Loucy (cell line): ENCODE measurements around the gene BBOF1.

Experiments used
- H2AFZ ChIP-seq: fragments of 200-600 bp; sonication (generic); 2 replicates; pipeline ENCODE4 v1.6.0; 2016; ENCODE audit warnings: antibody characterized with exemption, mild to moderate bottlenecking, low read length, moderate library complexity
- H3F3A ChIP-seq: fragments of 200-600 bp; 2 replicates; pipeline ENCODE4 v1.6.0; 2016; ENCODE audit warnings: antibody characterized with exemption, low read depth, mild to moderate bottlenecking
- H3K27me3 ChIP-seq: fragments of 200-600 bp; sonication (generic); 2 replicates; pipeline ENCODE4 v1.6.1; 2014; ENCODE audit warnings: low read length, mild to moderate bottlenecking; ENCODE audit not compliant: insufficient read depth, poor library complexity, severe bottlenecking
- H3K36me3 ChIP-seq: fragments of 200-600 bp; sonication (generic); 2 replicates; pipeline ENCODE4 v1.6.1; 2016; ENCODE audit warnings: low read length; ENCODE audit not compliant: insufficient read depth
- H3K4me1 ChIP-seq: fragments of 200-600 bp; sonication (generic); 2 replicates; pipeline ENCODE4 v1.5.1; 2014; ENCODE audit warnings: low read length, mild to moderate bottlenecking; ENCODE audit not compliant: insufficient read depth, poor library complexity, severe bottlenecking
- H3K4me2 ChIP-seq: fragments of 200-600 bp; sonication (generic); 2 replicates; pipeline ENCODE4 v1.6.0; 2014; ENCODE audit warnings: antibody characterized with exemption, low read length, low read depth, mild to moderate bottlenecking; ENCODE audit not compliant: poor library complexity, severe bottlenecking
- H3K4me3 ChIP-seq: fragments of 200-600 bp; sonication (generic); 2 replicates; pipeline ENCODE4 v1.5.1; 2014; ENCODE audit warnings: low read length, mild to moderate bottlenecking, mixed read lengths; ENCODE audit not compliant: poor library complexity, severe bottlenecking
- H3K79me2 ChIP-seq: fragments of 200-600 bp; sonication (generic); 2 replicates; pipeline ENCODE4 v1.6.1; 2014; ENCODE audit warnings: low read length; ENCODE audit not compliant: insufficient read depth
- H3K9ac ChIP-seq: fragments of 200-600 bp; sonication (generic); 2 replicates; pipeline ENCODE4 v1.6.0; 2014; ENCODE audit warnings: mild to moderate bottlenecking, low read depth, low read length, moderate library complexity; ENCODE audit not compliant: poor library complexity, severe bottlenecking
- H3K9me2 ChIP-seq: fragments of 200-600 bp; sonication (generic); replicated peaks from 2 replicates; pipeline ENCODE4 v1.6.1; 2016; ENCODE audit warnings: low read depth, low read length, mixed read lengths
- H3K9me3 ChIP-seq: fragments of 200-600 bp; sonication (generic); 2 replicates; pipeline ENCODE4 v1.6.1; 2014; ENCODE audit warnings: mild to moderate bottlenecking, antibody characterized with exemption, low read length, low read depth; ENCODE audit not compliant: insufficient read depth
- H4K20me1 ChIP-seq: fragments of 200-600 bp; sonication (generic); 2 replicates; pipeline ENCODE4 v1.6.0; 2014; ENCODE audit warnings: antibody characterized with exemption, low read length, mild to moderate bottlenecking; ENCODE audit not compliant: insufficient read depth, poor library complexity, severe bottlenecking
- EZH2phosphoT487 ChIP-seq: fragments of 200-600 bp; IDR thresholded peaks from 2 replicates; pipeline ENCODE4 v1.6.1; 2018; ENCODE audit warnings: antibody characterized with exemption, mild to moderate bottlenecking, moderate library complexity, borderline replicate concordance
- TF ChIP-seq, protein P1 (sequence below): fragments of 200-600 bp; sonication (generic); conservative IDR thresholded peaks from 2 replicates; pipeline ENCODE4 v1.5.1; 2014; ENCODE audit warnings: mild to moderate bottlenecking, antibody characterized with exemption, low read length

The BBOF1 gene

GRCh38 chr14:74038020-74038859 is 19.1 kb downstream of the BBOF1 start:
- Histone ChIP-seq H3K4me2 (no peak overlapping the region), H3K4me3 (no peak overlapping the region), H2AFZ (no peak overlapping the region), H3K9me3 (no peaks in the 10 kb centered on the region), H3K27me3 (no peaks in the 10 kb centered on the region), H3K9me2 (no peaks in the 10 kb centered on the region), H3F3A (no peaks in the 10 kb centered on the region), H3K9ac (no peak overlapping the region), H3K4me1 (no peaks in the 10 kb centered on the region), H3K79me2 (no peaks in the 10 kb centered on the region), H4K20me1 (no peaks in the 10 kb centered on the region), H3K36me3 (no peaks in the 10 kb centered on the region)
- TF ChIP-seq, protein P1, sequence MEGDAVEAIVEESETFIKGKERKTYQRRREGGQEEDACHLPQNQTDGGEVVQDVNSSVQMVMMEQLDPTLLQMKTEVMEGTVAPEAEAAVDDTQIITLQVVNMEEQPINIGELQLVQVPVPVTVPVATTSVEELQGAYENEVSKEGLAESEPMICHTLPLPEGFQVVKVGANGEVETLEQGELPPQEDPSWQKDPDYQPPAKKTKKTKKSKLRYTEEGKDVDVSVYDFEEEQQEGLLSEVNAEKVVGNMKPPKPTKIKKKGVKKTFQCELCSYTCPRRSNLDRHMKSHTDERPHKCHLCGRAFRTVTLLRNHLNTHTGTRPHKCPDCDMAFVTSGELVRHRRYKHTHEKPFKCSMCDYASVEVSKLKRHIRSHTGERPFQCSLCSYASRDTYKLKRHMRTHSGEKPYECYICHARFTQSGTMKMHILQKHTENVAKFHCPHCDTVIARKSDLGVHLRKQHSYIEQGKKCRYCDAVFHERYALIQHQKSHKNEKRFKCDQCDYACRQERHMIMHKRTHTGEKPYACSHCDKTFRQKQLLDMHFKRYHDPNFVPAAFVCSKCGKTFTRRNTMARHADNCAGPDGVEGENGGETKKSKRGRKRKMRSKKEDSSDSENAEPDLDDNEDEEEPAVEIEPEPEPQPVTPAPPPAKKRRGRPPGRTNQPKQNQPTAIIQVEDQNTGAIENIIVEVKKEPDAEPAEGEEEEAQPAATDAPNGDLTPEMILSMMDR = peak; percentile 81
- no peak for TF ChIP-seq EZH2phosphoT487

DNA sequence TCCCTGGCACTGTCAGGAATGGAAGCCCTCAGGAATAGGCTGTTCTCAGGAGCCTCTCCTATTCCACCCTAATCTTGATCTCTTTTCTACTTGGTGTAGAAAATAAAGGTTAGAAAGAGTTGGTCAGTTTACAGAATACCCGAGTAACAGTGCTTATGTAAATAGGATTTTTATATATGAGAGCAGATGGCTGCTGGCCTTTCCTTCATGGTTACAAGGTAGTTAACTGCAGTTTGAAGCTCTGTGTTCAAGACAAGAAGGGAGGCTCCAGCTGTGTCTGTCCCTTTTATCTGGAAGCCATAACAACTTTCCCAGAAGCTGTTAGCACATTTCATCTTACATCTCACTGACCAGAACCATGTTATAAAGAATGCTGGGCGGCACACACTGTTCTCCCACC is 23.1 kb downstream of the BBOF1 start:
- H4K20me1 ChIP-seq = no peaks in the 10 kb centered on the region
- TF ChIP-seq EZH2phosphoT487 = no peak
- TF ChIP-seq, protein P1 = no peak
- H3K9ac ChIP-seq = no peak overlapping the region
- H3K27me3 ChIP-seq = no peaks in the 10 kb centered on the region
- H3K4me2 ChIP-seq = no peak overlapping the region
- H3K9me3 ChIP-seq = no peaks in the 10 kb centered on the region
- H3F3A ChIP-seq = no peaks in the 10 kb centered on the region
- H3K79me2 ChIP-seq = no peaks in the 10 kb centered on the region
- no peaks in the 10 kb centered on the region for H3K36me3 ChIP-seq
- H3K4me3 ChIP-seq = no peak overlapping the region
- no peaks in the 10 kb centered on the region for H3K4me1 ChIP-seq
- H2AFZ ChIP-seq = peak overlapping the region; percentile 49; the same call in 1 of the 2 replicates
- H3K9me2 ChIP-seq = no peaks in the 10 kb centered on the region

- no peaks in the 10 kb centered on the region for H3K9me2 ChIP-seq
- no peaks in the 10 kb centered on the region for H4K20me1 ChIP-seq
- no peaks in the 10 kb centered on the region for H3F3A ChIP-seq
- no peak overlapping the region for H3K4me3 ChIP-seq
- no peak overlapping the region for H3K9ac ChIP-seq
- no peaks in the 10 kb centered on the region for H3K4me1 ChIP-seq
- no peaks in the 10 kb centered on the region for H3K9me3 ChIP-seq
- no peak overlapping the region for H2AFZ ChIP-seq
- no peak overlapping the region for H3K4me2 ChIP-seq
- TF ChIP-seq, protein P1 = no peak
- no peak for TF ChIP-seq EZH2phosphoT487
- H3K27me3 ChIP-seq = no peaks in the 10 kb centered on the region
- H3K79me2 ChIP-seq = no peaks in the 10 kb centered on the region
- H3K36me3 ChIP-seq = no peaks in the 10 kb centered on the region
Measured at GRCh38 chr14:74045522-74045921, 26.4 kb downstream of the BBOF1 start.
